Uterus (tissue), 4 donors: ENCODE results near the gene NDUFS4. TPM values are rescaled to one million over a fixed set of nuclear protein-coding genes. Genes with fewer than 3 reads are reported as not detected.

Experiments
- DNase-seq, 2 donors: peaks; one replicate each; pipeline ENCODE4 v3.0.0-alpha.2; 2019 to 2020
- H3K27ac ChIP-seq, 2 donors: fragments of 200-600 bp; sonication (generic); 1 replicate in 1 of 2; 2 replicates in 1 of 2; pipeline ENCODE4 v1.5.1; 2016 to 2018
- H3K27me3 ChIP-seq, 2 donors: fragments of 200-600 bp; sonication (generic); one replicate each; pipeline ENCODE4 v1.5.1; 2018 to 2019; ENCODE audit warnings: control low read depth in 1 of 2
- H3K36me3 ChIP-seq, 2 donors: fragments of 200-600 bp; sonication (generic); one replicate each; pipeline ENCODE4 v1.5.1; 2019; ENCODE audit warnings: control low read depth in 1 of 2
- H3K4me1 ChIP-seq, 2 donors: fragments of 200-600 bp; sonication (generic); one replicate each; pipeline ENCODE4 v1.5.1; 2018 to 2019; ENCODE audit warnings: control low read depth in 1 of 2
- H3K4me3 ChIP-seq, 2 donors: fragments of 200-600 bp; sonication (generic); 1 replicate in 1 of 2; 2 replicates in 1 of 2; pipeline ENCODE4 v1.5.1; 2018 to 2019; ENCODE audit warnings: mild to moderate bottlenecking in 1 of 2
- H3K9me3 ChIP-seq, 2 donors: fragments of 200-600 bp; sonication (generic); one replicate each; pipeline ENCODE4 v1.5.1; 2019; ENCODE audit warnings: control low read depth in 1 of 2
- CTCF ChIP-seq, 4 experiments: fragments of 200-600 bp in 2 of 4; fragments of 450-650 bp in 2 of 4; sonication (generic) in 2 of 4; IDR thresholded peaks; one replicate each; pipeline ENCODE4 v1.5.1; 2016 to 2019; ENCODE audit warnings: antibody characterized with exemption in 4 of 4, mild to moderate bottlenecking in 2 of 4, moderate library complexity in 1 of 4
- POLR2A ChIP-seq, 2 donors: fragments of 450-650 bp; IDR thresholded peaks; one replicate each; pipeline ENCODE4 v1.6.1; 2016; ENCODE audit warnings: antibody characterized with exemption in 2 of 2, mild to moderate bottlenecking in 1 of 2, moderate library complexity in 1 of 2
- intact Hi-C: fragments of 100-400 bp; cut with DNase I; formaldehyde crosslinking; loops from one replicate; pipeline ENCODE4 v1.15.1; 2023; ENCODE audit warnings: low total_unique reads
- total RNA-seq, 4 donors: library from RNA; depleted of rRNA in 3 of 4; stranded (reverse); fragments of >200 nt in 3 of 4; gene quantifications; one replicate each; pipeline versions ENCODE4 v1.1.0 to v1.2.4, GENCODE V29; 2014 to 2023
- donor health status: DM: yes; HTN: yes; CAD: no.

The NDUFS4 gene
- total RNA-seq, 4 donors from 2014 or later, result 63.2 to 106 (median 92.2) TPM

- DNase-seq, result no peak
- intact Hi-C loops, result no loop called here
- no peaks in the 10 kb centered on the region for H3K4me1 ChIP-seq
- TF ChIP-seq POLR2A (IDR thresholded peaks at IDR 0.05) (no peak), CTCF (IDR thresholded peaks at IDR 0.05) (no peak)
- no peaks in the 10 kb centered on the region for H3K9me3 ChIP-seq
- no peaks in the 10 kb centered on the region for H3K36me3 ChIP-seq
- no peak overlapping the region for H3K4me3 ChIP-seq
- H3K27me3 ChIP-seq, result no peaks in the 10 kb centered on the region
- H3K27ac ChIP-seq, result no peak overlapping the region
Observed at GRCh38 chr5:53549792-53550191, 10.6 kb upstream of the NDUFS4 start.

GRCh38 chr5:53552561-53552960 is 7.9 kb upstream of the NDUFS4 start:
- Histone ChIP-seq H3K4me3 (no peak overlapping the region), H3K27me3 (no peaks in the 10 kb centered on the region), H3K4me1 (no peaks in the 10 kb centered on the region), H3K27ac (no peak overlapping the region), H3K9me3 (no peaks in the 10 kb centered on the region), H3K36me3 (no peaks in the 10 kb centered on the region)
- intact Hi-C loops, result no loop called here
- DNase-seq, result no peak
- no peak for TF ChIP-seq POLR2A (IDR thresholded peaks at IDR 0.05)
- TF ChIP-seq CTCF (IDR thresholded peaks at IDR 0.05), result no peak

- Histone ChIP-seq H3K27ac (no peak overlapping the region), H3K27me3 (no peaks in the 10 kb centered on the region), H3K9me3 (no peaks in the 10 kb centered on the region), H3K36me3 (no peaks in the 10 kb centered on the region), H3K4me1 (no peaks in the 10 kb centered on the region), H3K4me3 (no peak overlapping the region)
- DNase-seq, result no peak
- intact Hi-C loops, result no loop called here
- TF ChIP-seq CTCF (IDR thresholded peaks at IDR 0.05) (no peak), POLR2A (IDR thresholded peaks at IDR 0.05) (no peak)
Observed at GRCh38 chr5:53554444-53554843, 6.0 kb upstream of the NDUFS4 start.

- no peak overlapping the region for H3K4me3 ChIP-seq
Observed at GRCh38 chr5:53555160-53555559, 5.3 kb upstream of the NDUFS4 start.

GRCh38 chr5:53556001-53556400 is 4.4 kb upstream of the NDUFS4 start:
- no peaks in the 10 kb centered on the region for H3K36me3 ChIP-seq
- no peaks in the 10 kb centered on the region for H3K4me1 ChIP-seq
- no peak overlapping the region for H3K4me3 ChIP-seq
- no peak for DNase-seq
- no peak overlapping the region for H3K27ac ChIP-seq
- H3K27me3 ChIP-seq, result no peaks in the 10 kb centered on the region
- TF ChIP-seq CTCF (IDR thresholded peaks at IDR 0.05), result no peak
- TF ChIP-seq POLR2A (IDR thresholded peaks at IDR 0.05), result no peak
- intact Hi-C loops, result no loop called here
- H3K9me3 ChIP-seq, result no peaks in the 10 kb centered on the region

More at GRCh38 chr5:53555160-53555559, 5.3 kb upstream of the NDUFS4 start:
- intact Hi-C loops, result no loop called here
- Histone ChIP-seq H3K36me3 (no peaks in the 10 kb centered on the region), H3K4me1 (no peaks in the 10 kb centered on the region), H3K27ac (no peak overlapping the region), H3K9me3 (no peaks in the 10 kb centered on the region), H3K27me3 (no peaks in the 10 kb centered on the region)
- DNase-seq, result no peak
- TF ChIP-seq CTCF (IDR thresholded peaks at IDR 0.05) (no peak), POLR2A (IDR thresholded peaks at IDR 0.05) (no peak)
